ENCODE results near the gene VSTM2B. TPM values are rescaled to one million over a fixed set of nuclear protein-coding genes. Genes with fewer than 3 reads are reported as not detected.
A peak's percentile ranks its signal among the peaks of the same experiment; 100 is the strongest.

VSTM2B gene
- total and polyA plus RNA-seq, 2 of the 13 experiments (the other 11 are each of a cell fraction or from before 2014, with no cell fraction given): not detected

DNA sequence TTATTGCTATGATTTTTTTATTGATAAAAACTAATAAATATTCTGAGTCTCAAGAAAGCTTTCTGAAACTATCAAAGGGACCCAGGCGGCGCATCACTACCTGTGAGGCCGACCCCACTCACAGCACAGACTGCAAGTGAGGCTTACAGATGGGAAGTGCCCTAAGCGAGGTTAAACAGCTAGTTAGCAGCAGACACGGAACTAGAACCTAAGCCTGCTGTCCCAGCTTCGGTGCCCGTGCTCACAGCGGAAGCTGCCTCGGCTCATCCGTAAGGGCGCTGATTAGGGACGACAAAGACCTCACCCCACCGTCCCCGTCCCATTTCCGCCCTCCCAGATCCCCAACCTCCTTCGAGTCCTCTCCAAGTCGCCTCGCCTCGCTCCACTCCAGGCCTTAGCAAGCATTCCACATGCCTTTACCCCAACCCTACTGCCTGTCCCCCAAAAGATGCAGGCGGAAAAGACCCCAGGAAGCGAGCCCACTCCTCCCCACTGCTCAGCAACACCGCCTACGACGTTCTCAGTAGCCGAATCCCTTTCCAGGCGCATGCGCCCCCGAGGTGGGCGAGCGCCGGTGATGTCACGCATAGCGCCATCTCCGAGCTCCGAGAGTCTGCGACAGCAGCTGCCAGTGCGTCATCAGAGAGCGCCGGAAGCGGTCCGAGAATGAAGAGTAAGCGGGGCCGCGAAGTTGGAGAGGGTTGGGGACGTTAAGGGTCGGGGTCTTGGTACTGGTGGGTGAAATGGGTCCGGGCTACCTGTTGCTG, 80.0 kb downstream of the VSTM2B start, which contains the start of gene POP4 (continued):
- no peak for TF ChIP-seq ZNF646 (CRISPR knock-in tag; IDR thresholded peaks at IDR 0.05)
- TF ChIP-seq GABPA (IDR thresholded peaks at IDR 0.05; ENCODE audit: low read depth, low read length): peak; percentile 63
- peak; percentile 94 for TF ChIP-seq GABPA (CRISPR knock-in tag; IDR thresholded peaks at IDR 0.05; ENCODE audit: low read depth)
- TF ChIP-seq, protein P1, sequence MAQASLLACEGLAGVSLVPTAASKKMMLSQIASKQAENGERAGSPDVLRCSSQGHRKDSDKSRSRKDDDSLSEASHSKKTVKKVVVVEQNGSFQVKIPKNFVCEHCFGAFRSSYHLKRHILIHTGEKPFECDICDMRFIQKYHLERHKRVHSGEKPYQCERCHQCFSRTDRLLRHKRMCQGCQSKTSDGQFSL (CRISPR knock-in tag; IDR thresholded peaks at IDR 0.05): no peak
- TF ChIP-seq ZNF138 (CRISPR knock-in tag; IDR thresholded peaks at IDR 0.05; ENCODE audit: low read depth): no peak
- 0 out of 2 replicates have a peak, but pooled peaks have one; percentile 58 for TF ChIP-seq KAT7 (CRISPR knock-in tag; IDR thresholded peaks at IDR 0.05; ENCODE audit: borderline replicate concordance)
- TF ChIP-seq DPF2 (CRISPR knock-in tag; IDR thresholded peaks at IDR 0.05; ENCODE audit: borderline replicate concordance, low read depth): no peak
- TF ChIP-seq ZNF576 (CRISPR knock-in tag; IDR thresholded peaks at IDR 0.05): no peak
- no peak for TF ChIP-seq ZNF577 (CRISPR knock-in tag; IDR thresholded peaks at IDR 0.05; ENCODE audit: borderline replicate concordance, low read depth)
- no peak for TF ChIP-seq ZNF761 (CRISPR knock-in tag; conservative IDR thresholded peaks at IDR 0.05)
- TF ChIP-seq ADNP (CRISPR knock-in tag; IDR thresholded peaks at IDR 0.05): no peak
- no peak for TF ChIP-seq MAFK (conservative IDR thresholded peaks at IDR 0.05 in 1 of 2, IDR thresholded peaks at IDR 0.05 in 1 of 2; ENCODE audit: low read length in 2 of 2)
- TF ChIP-seq, protein P2, sequence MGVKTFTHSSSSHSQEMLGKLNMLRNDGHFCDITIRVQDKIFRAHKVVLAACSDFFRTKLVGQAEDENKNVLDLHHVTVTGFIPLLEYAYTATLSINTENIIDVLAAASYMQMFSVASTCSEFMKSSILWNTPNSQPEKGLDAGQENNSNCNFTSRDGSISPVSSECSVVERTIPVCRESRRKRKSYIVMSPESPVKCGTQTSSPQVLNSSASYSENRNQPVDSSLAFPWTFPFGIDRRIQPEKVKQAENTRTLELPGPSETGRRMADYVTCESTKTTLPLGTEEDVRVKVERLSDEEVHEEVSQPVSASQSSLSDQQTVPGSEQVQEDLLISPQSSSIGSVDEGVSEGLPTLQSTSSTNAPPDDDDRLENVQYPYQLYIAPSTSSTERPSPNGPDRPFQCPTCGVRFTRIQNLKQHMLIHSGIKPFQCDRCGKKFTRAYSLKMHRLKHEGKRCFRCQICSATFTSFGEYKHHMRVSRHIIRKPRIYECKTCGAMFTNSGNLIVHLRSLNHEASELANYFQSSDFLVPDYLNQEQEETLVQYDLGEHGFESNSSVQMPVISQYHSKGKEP (CRISPR knock-in tag; IDR thresholded peaks at IDR 0.05): no peak
- TF ChIP-seq ZNF256 (CRISPR knock-in tag; conservative IDR thresholded peaks at IDR 0.05): no peak
- TF ChIP-seq PHF8 (CRISPR knock-in tag; IDR thresholded peaks at IDR 0.05): peak; percentile 92
- no peak for TF ChIP-seq USF2 (IDR thresholded peaks at IDR 0.05; ENCODE audit: low read depth, low read length)
- no peak for TF ChIP-seq USF2 (CRISPR knock-in tag; IDR thresholded peaks at IDR 0.05; ENCODE audit: borderline replicate concordance)
